T-cell (primary cell): ENCODE measurements around the gene DNAJA4. TPM values are rescaled to one million over a fixed set of nuclear protein-coding genes. Genes with fewer than 3 reads are reported as not detected.

Experiments used
- ATAC-seq, 4 experiments: fragments of 200-7000 bp in 3 of 4; fragments of 150-1000 bp in 1 of 4; cut with Tn5 transposase; replicated peaks in 1 of 4; 1 replicate in 3 of 4; 2 replicates in 1 of 4; pipeline ENCODE4 v1.10.0; 2021; ENCODE audit warnings: moderate library complexity in 3 of 4, mild to moderate bottlenecking in 2 of 4, moderate number of reproducible peaks in 1 of 4
- CTCF ChIA-PET, 2 donors: fragments of 300-600 bp; sonication (Branson Sonifier 250); formaldehyde crosslinking; loops; one replicate each; lab custom pipeline; 2022; ENCODE audit warnings: antibody characterized with exemption in 2 of 2; lab: Charles Lee
- POLR2A ChIA-PET, 2 donors: fragments of 300-600 bp; sonication (Branson Sonifier 250); formaldehyde crosslinking; loops; one replicate each; lab custom pipeline; 2022; ENCODE audit warnings: antibody characterized with exemption in 2 of 2; lab: Charles Lee
- DNase-seq, 35 experiments: peaks; one replicate each; pipeline versions ENCODE4 v3.0.0 to v3.0.0-alpha.2; 2013 to 2023
- H3K27ac ChIP-seq: one replicate; pipeline ENCODE4 v1.5.1; 2013; ENCODE audit warnings: low read length
- H3K27me3 ChIP-seq, 2 experiments: replicated peaks in 1 of 2; 1 replicate in 1 of 2; 2 replicates in 1 of 2; pipeline versions ENCODE4 v1.6.1 to v1.7.0; 2013; ENCODE audit warnings: low read length in 1 of 2, mixed read lengths in 1 of 2; ENCODE audit not compliant: control insufficient read depth in 2 of 2, insufficient read depth in 2 of 2; ENCODE audit errors: extremely low read depth in 1 of 2
- H3K36me3 ChIP-seq, 2 donors: 1 replicate in 1 of 2; 2 replicates in 1 of 2; pipeline versions ENCODE4 v1.6.1 to v1.7.0; 2013; ENCODE audit warnings: low read length in 1 of 2; ENCODE audit not compliant: control insufficient read depth in 2 of 2, insufficient read depth in 1 of 2; ENCODE audit errors: extremely low read depth in 1 of 2
- H3K4me1 ChIP-seq, 2 experiments: 1 replicate in 1 of 2; 2 replicates in 1 of 2; pipeline versions ENCODE4 v1.6.1 to v1.7.0; 2013; ENCODE audit warnings: low read length in 2 of 2, mixed read lengths in 1 of 2; ENCODE audit not compliant: insufficient read depth in 2 of 2, control insufficient read depth in 1 of 2; ENCODE audit errors: extremely low read depth in 1 of 2
- H3K4me3 ChIP-seq, 2 donors: 1 replicate in 1 of 2; 2 replicates in 1 of 2; pipeline versions ENCODE4 v1.5.1 to v1.7.0; 2013; ENCODE audit warnings: mild to moderate bottlenecking in 2 of 2, low read length in 1 of 2, moderate library complexity in 1 of 2; ENCODE audit not compliant: control insufficient read depth in 1 of 2; ENCODE audit errors: extremely low read depth in 1 of 2
- H3K9me3 ChIP-seq: 2 replicates; pipeline ENCODE4 v1.7.0; 2013
- H3K27ac Mint-ChIP-seq, 2 donors: one replicate each; pipeline ENCODE4 v1.8.0; 2020 to 2021; ENCODE audit warnings: mild to moderate bottlenecking in 2 of 2, mixed read lengths in 2 of 2
- H3K27me3 Mint-ChIP-seq, 2 donors: one replicate each; pipeline ENCODE4 v1.8.0; 2021 to 2022; ENCODE audit warnings: mixed read lengths in 2 of 2
- H3K36me3 Mint-ChIP-seq: one replicate; pipeline ENCODE4 v1.8.0; 2021; ENCODE audit warnings: mixed read lengths
- H3K4me1 Mint-ChIP-seq, 3 donors: one replicate each; pipeline ENCODE4 v1.8.0; 2020 to 2022; ENCODE audit warnings: mixed read lengths in 3 of 3, mild to moderate bottlenecking in 1 of 3
- H3K4me3 Mint-ChIP-seq, 3 donors: one replicate each; pipeline ENCODE4 v1.8.0; 2020 to 2022; ENCODE audit warnings: mild to moderate bottlenecking in 3 of 3, mixed read lengths in 3 of 3, moderate library complexity in 3 of 3
- H3K9me3 Mint-ChIP-seq, 3 donors: one replicate each; pipeline ENCODE4 v1.8.0; 2020 to 2022; ENCODE audit warnings: mixed read lengths in 3 of 3
- WGBS: methylation state at CpG from one replicate; pipeline ENCODE4 v1.1.5; 2013; ENCODE audit warnings: missing lambda C conversion rate; ENCODE audit not compliant: insufficient coverage; 5-methylcytosine and 5-hydroxymethylcytosine counted together
- total RNA-seq, 35 experiments: library from RNA in 6 of 35; stranded (reverse) in 6 of 35; fragments of 120-200 nt in 1 of 35; gene quantifications; one replicate each; pipeline versions ENCODE4 v1.2.1 to v1.2.4 and lab custom pipeline; 2013 to 2026

DNAJA4 gene
- total RNA-seq, 5 donors from 2014 or later (not counting 1 experiment from before 2014, with no cell fraction given) = 29.0 to 50.4 (median 32.6) TPM

- no peak overlapping the region for H3K27ac ChIP-seq
- ChIA-PET POLR2A (no interaction called here), CTCF (interaction anchor here in 1 of 2 donors (0.6 kb wide), 2 partner anchors 8 to 118 kb away, joined by 3 to 5 read pairs; no protein-coding TSS in a partner anchor)
- Mint-ChIP-seq H3K4me3 (no peak overlapping the region), H3K27ac (no peak overlapping the region), H3K36me3 (no peaks in the 10 kb centered on the region), H3K9me3 (no peaks in the 10 kb centered on the region), H3K27me3 (peaks cover 4 to 13% of the 10 kb centered on the region in 2 donors), H3K4me1 (no peaks in the 10 kb centered on the region)
- no peak for DNase-seq
- H3K9me3 ChIP-seq = no peaks in the 10 kb centered on the region
- H3K27me3 ChIP-seq = peaks cover 0 to 32% of the 10 kb centered on the region in 2 experiments
- no peaks in the 10 kb centered on the region for H3K4me1 ChIP-seq
- no peak for ATAC-seq
- H3K36me3 ChIP-seq = no peaks in the 10 kb centered on the region
- no peak overlapping the region for H3K4me3 ChIP-seq
- 94% methylated on average over 4 of the region's 5 CpGs for WGBS
Observed at GRCh38 chr15:78312957-78313356, 48.6 kb downstream of the DNAJA4 start.

GRCh38 chr15:78313383-78313782 is 49.0 kb downstream of the DNAJA4 start:
- Mint-ChIP-seq H3K9me3 (no peaks in the 10 kb centered on the region), H3K36me3 (no peaks in the 10 kb centered on the region), H3K4me3 (no peak overlapping the region), H3K4me1 (no peaks in the 10 kb centered on the region), H3K27ac (no peak overlapping the region), H3K27me3 (peaks cover 1 to 10% of the 10 kb centered on the region in 2 donors)
- Histone ChIP-seq H3K27ac (no peak overlapping the region), H3K4me3 (no peak overlapping the region), H3K4me1 (no peaks in the 10 kb centered on the region), H3K36me3 (no peaks in the 10 kb centered on the region), H3K9me3 (no peaks in the 10 kb centered on the region), H3K27me3 (peaks cover 0 to 28% of the 10 kb centered on the region in 2 experiments)
- WGBS = 55% methylated on average over 7 of the region's 8 CpGs
- CTCF ChIA-PET = interaction anchor here in 1 of 2 donors (0.6 kb wide), 1 partner anchor 31 kb away, joined by 3 read pairs; no protein-coding TSS in a partner anchor
- POLR2A ChIA-PET = no interaction called here
- DNase-seq (no peak), ATAC-seq (no peak)

- Mint-ChIP-seq H3K9me3 (no peaks in the 10 kb centered on the region), H3K27ac (no peak overlapping the region), H3K36me3 (no peaks in the 10 kb centered on the region), H3K4me1 (no peaks in the 10 kb centered on the region), H3K27me3 (peaks cover 1 to 9% of the 10 kb centered on the region in 2 donors), H3K4me3 (no peak overlapping the region)
- H3K9me3 ChIP-seq = no peaks in the 10 kb centered on the region
- ChIA-PET POLR2A (no interaction called here), CTCF (interaction anchor here in 1 of 2 donors (0.6 kb wide), 1 partner anchor 30 kb away, joined by 3 read pairs; no protein-coding TSS in a partner anchor)
- H3K36me3 ChIP-seq = no peaks in the 10 kb centered on the region
- H3K4me1 ChIP-seq = no peaks in the 10 kb centered on the region
- H3K4me3 ChIP-seq = no peak overlapping the region
- 90% methylated on average over 5 of the region's 7 CpGs for WGBS
- DNase-seq (no peak), ATAC-seq (no peak)
- H3K27ac ChIP-seq = no peak overlapping the region
- peaks cover 0 to 20% of the 10 kb centered on the region in 2 experiments for H3K27me3 ChIP-seq
Observed at GRCh38 chr15:78314181-78314581, 49.8 kb downstream of the DNAJA4 start.

GRCh38 chr15:78315686-78316282 is 51.4 kb downstream of the DNAJA4 start:
- Histone ChIP-seq H3K36me3 (no peaks in the 10 kb centered on the region), H3K27me3 (peaks cover 0 to 18% of the 10 kb centered on the region in 2 experiments), H3K4me1 (no peaks in the 10 kb centered on the region), H3K4me3 (no peak overlapping the region), H3K9me3 (no peaks in the 10 kb centered on the region), H3K27ac (no peak overlapping the region)
- no peak overlapping the region for H3K27ac Mint-ChIP-seq
- ChIA-PET POLR2A (no interaction called here), CTCF (interaction anchor here in 1 of 2 donors (0.6 kb wide), 1 partner anchor 201 kb away, joined by 4 read pairs; no protein-coding TSS in a partner anchor)
- H3K9me3 Mint-ChIP-seq = no peaks in the 10 kb centered on the region
- no peak for ATAC-seq
- 88% methylated on average over 5 of the region's 7 CpGs for WGBS
- no peaks in the 10 kb centered on the region for H3K4me1 Mint-ChIP-seq
- no peaks in the 10 kb centered on the region for H3K36me3 Mint-ChIP-seq
- no peak for DNase-seq
- H3K4me3 Mint-ChIP-seq = no peak overlapping the region
- H3K27me3 Mint-ChIP-seq = peaks cover 1 to 3% of the 10 kb centered on the region in 2 donors

GRCh38 chr15:78316283-78317083 is 52.1 kb downstream of the DNAJA4 start:
- POLR2A ChIA-PET = no interaction called here
- Mint-ChIP-seq H3K27me3 (peaks cover 0 to 1% of the 10 kb centered on the region in 2 donors), H3K4me3 (no peak overlapping the region), H3K4me1 (no peaks in the 10 kb centered on the region), H3K9me3 (no peaks in the 10 kb centered on the region), H3K27ac (no peak overlapping the region), H3K36me3 (no peaks in the 10 kb centered on the region)
- H3K27ac ChIP-seq = no peak overlapping the region
- no peak for DNase-seq
- no peaks in the 10 kb centered on the region for H3K9me3 ChIP-seq
- 96% methylated on average over 7 of the region's 17 CpGs for WGBS
- no peaks in the 10 kb centered on the region for H3K36me3 ChIP-seq
- no peak for ATAC-seq
- CTCF ChIA-PET = interaction anchor here in 1 of 2 donors (0.6 kb wide), 1 partner anchor 202 kb away, joined by 4 read pairs; no protein-coding TSS in a partner anchor
- no peak overlapping the region for H3K4me3 ChIP-seq
- H3K27me3 ChIP-seq = peaks cover 0 to 13% of the 10 kb centered on the region in 2 experiments
- H3K4me1 ChIP-seq = no peaks in the 10 kb centered on the region

- H3K36me3 ChIP-seq = no peaks in the 10 kb centered on the region
- H3K9me3 ChIP-seq = no peaks in the 10 kb centered on the region
- DNase-seq = no peak
- no peaks in the 10 kb centered on the region for H3K4me1 ChIP-seq
- WGBS = 95% methylated on average over 4 of the region's 8 CpGs
- H3K27ac ChIP-seq = no peak overlapping the region
- Mint-ChIP-seq H3K27ac (no peak overlapping the region), H3K4me1 (no peaks in the 10 kb centered on the region), H3K36me3 (no peaks in the 10 kb centered on the region), H3K9me3 (no peaks in the 10 kb centered on the region), H3K4me3 (no peak overlapping the region), H3K27me3 (peaks cover 0 to 1% of the 10 kb centered on the region in 2 donors)
- ATAC-seq = no peak
- no peak overlapping the region for H3K4me3 ChIP-seq
- POLR2A ChIA-PET = no interaction called here
- CTCF ChIA-PET = no interaction called here
- H3K27me3 ChIP-seq = peaks cover 0 to 13% of the 10 kb centered on the region in 2 experiments
Observed at GRCh38 chr15:78317145-78317836, 52.9 kb downstream of the DNAJA4 start.
